ENCODE measurements around the gene PDE11A. TPM values are rescaled to one million over a fixed set of nuclear protein-coding genes. Genes with fewer than 3 reads are reported as not detected.

Gene PDE11A
- total and polyA plus RNA-seq, 2 donors from 2014 or later, result 0.58 to 0.82 TPM

DNA sequence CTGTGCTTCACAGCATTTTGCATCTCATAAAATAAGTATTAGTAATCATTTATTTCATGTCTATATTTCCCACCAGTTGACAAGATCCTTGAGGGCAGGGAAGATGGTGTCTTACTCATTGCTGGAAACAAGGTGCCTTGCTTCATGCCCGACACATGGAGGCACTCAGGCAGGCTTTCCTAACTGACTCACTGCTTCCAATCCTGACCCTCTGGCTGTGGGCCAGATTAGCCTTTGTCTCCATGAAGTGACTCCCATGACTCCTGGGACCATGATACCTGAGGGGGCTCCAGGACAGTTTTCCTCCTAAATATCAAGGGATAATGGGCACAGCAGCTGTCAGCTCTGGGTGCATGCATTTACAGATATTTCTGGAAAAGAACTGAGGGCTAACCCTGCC lies 405.0 kb downstream of the PDE11A start:
- DNase-seq (no peak), FAIRE-seq (no peak)
- no peak overlapping the region for H3K27ac ChIP-seq (ENCODE audit: low read depth in 2 of 2, low read length in 2 of 2)
- H3K9me3 ChIP-seq (ENCODE audit: control insufficient read depth in 2 of 3, insufficient read depth in 1 of 3, low read length in 3 of 3), result no peaks in the 10 kb centered on the region
- H3K9ac ChIP-seq (ENCODE audit: low read length in 3 of 3), result no peak overlapping the region
- TF ChIP-seq, protein P1, sequence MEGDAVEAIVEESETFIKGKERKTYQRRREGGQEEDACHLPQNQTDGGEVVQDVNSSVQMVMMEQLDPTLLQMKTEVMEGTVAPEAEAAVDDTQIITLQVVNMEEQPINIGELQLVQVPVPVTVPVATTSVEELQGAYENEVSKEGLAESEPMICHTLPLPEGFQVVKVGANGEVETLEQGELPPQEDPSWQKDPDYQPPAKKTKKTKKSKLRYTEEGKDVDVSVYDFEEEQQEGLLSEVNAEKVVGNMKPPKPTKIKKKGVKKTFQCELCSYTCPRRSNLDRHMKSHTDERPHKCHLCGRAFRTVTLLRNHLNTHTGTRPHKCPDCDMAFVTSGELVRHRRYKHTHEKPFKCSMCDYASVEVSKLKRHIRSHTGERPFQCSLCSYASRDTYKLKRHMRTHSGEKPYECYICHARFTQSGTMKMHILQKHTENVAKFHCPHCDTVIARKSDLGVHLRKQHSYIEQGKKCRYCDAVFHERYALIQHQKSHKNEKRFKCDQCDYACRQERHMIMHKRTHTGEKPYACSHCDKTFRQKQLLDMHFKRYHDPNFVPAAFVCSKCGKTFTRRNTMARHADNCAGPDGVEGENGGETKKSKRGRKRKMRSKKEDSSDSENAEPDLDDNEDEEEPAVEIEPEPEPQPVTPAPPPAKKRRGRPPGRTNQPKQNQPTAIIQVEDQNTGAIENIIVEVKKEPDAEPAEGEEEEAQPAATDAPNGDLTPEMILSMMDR (IDR thresholded peaks at IDR 0.05; ENCODE audit: borderline replicate concordance, extremely low read depth, insufficient read depth), result no peak
- no peak overlapping the region for H3K4me3 ChIP-seq (ENCODE audit: low read length in 3 of 3)
- peaks cover 0 to 16% (median 4%) of the 10 kb centered on the region in 3 donors for H3K4me1 ChIP-seq (ENCODE audit: control insufficient read depth in 2 of 3, insufficient read depth in 2 of 3, low read depth in 1 of 3, low read length in 3 of 3)
- H3K27me3 ChIP-seq (ENCODE audit: control insufficient read depth, insufficient read depth, low read length), result no peaks in the 10 kb centered on the region
- H3K36me3 ChIP-seq (ENCODE audit: control insufficient read depth in 2 of 3, insufficient read depth in 3 of 3, low read length in 3 of 3), result no peaks in the 10 kb centered on the region
- intact Hi-C loops (cut with DNase I), result no loop called here

DNA sequence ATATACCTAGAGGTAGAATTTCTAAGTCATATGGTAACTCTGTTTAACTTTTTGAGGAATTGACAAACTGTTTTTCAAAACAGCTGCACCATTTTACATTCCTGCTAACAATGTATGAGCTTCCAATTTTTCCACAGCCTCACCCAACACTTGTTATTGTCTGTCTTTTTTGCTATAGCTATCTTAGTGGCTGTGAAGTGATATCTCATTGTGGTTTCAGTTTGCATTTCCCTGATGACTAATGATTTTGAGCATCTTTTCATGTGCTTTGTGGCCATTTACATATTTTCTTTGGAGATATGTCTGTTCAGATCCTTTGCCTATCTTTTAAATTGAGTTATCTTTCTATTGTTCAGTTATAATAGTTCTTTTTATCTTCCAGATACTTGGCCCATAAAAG lies 406.2 kb downstream of the PDE11A start:
- no peaks in the 10 kb centered on the region for H3K27me3 ChIP-seq (ENCODE audit: control insufficient read depth, insufficient read depth, low read length)
- intact Hi-C loops (cut with DNase I), result no loop called here
- no peak overlapping the region for H3K9ac ChIP-seq (ENCODE audit: low read length in 3 of 3)
- no peak overlapping the region for H3K27ac ChIP-seq (ENCODE audit: low read depth in 2 of 2, low read length in 2 of 2)
- DNase-seq (no peak), FAIRE-seq (no peak)
- peaks cover 0 to 14% (median 4%) of the 10 kb centered on the region in 3 donors for H3K4me1 ChIP-seq (ENCODE audit: control insufficient read depth in 2 of 3, insufficient read depth in 2 of 3, low read depth in 1 of 3, low read length in 3 of 3)
- H3K9me3 ChIP-seq (ENCODE audit: control insufficient read depth in 2 of 3, insufficient read depth in 1 of 3, low read length in 3 of 3), result no peaks in the 10 kb centered on the region
- H3K4me3 ChIP-seq (ENCODE audit: low read length in 3 of 3), result no peak overlapping the region
- TF ChIP-seq, protein P1 (IDR thresholded peaks at IDR 0.05; ENCODE audit: borderline replicate concordance, extremely low read depth, insufficient read depth), result no peak
- no peaks in the 10 kb centered on the region for H3K36me3 ChIP-seq (ENCODE audit: control insufficient read depth in 2 of 3, insufficient read depth in 3 of 3, low read length in 3 of 3)

DNA sequence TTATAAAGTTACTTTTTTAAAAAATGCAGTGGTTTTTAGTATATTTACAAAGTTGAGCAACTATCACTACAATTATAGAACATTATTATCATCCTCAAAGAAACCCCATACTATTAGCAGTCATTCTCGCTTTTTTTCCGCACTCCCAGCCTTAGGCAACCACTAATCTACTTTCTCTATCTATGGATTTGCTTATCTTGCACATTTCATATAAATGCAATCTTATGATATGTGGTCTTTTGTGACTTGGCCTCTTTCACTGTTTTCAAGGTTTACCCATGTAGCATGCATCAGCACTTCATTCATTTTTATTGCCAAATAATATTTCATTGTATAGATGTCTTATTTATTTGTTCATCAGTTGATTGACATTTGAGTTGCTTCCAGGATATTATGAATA lies 406.6 kb downstream of the PDE11A start:
- Histone ChIP-seq H3K4me1 (ENCODE audit: control insufficient read depth in 2 of 3, insufficient read depth in 2 of 3, low read depth in 1 of 3, low read length in 3 of 3) (peaks cover 0 to 11% (median 4%) of the 10 kb centered on the region in 3 donors), H3K27me3 (ENCODE audit: control insufficient read depth, insufficient read depth, low read length) (no peaks in the 10 kb centered on the region), H3K27ac (ENCODE audit: low read depth in 2 of 2, low read length in 2 of 2) (no peak overlapping the region), H3K4me3 (ENCODE audit: low read length in 3 of 3) (no peak overlapping the region), H3K36me3 (ENCODE audit: control insufficient read depth in 2 of 3, insufficient read depth in 3 of 3, low read length in 3 of 3) (no peaks in the 10 kb centered on the region), H3K9ac (ENCODE audit: low read length in 3 of 3) (no peak overlapping the region), H3K9me3 (ENCODE audit: control insufficient read depth in 2 of 3, insufficient read depth in 1 of 3, low read length in 3 of 3) (no peaks in the 10 kb centered on the region)
- FAIRE-seq (peak; percentile 23), DNase-seq (no peak)
- TF ChIP-seq, protein P1 (IDR thresholded peaks at IDR 0.05; ENCODE audit: borderline replicate concordance, extremely low read depth, insufficient read depth), result no peak
- intact Hi-C loops (cut with DNase I), result no loop called here

DNA sequence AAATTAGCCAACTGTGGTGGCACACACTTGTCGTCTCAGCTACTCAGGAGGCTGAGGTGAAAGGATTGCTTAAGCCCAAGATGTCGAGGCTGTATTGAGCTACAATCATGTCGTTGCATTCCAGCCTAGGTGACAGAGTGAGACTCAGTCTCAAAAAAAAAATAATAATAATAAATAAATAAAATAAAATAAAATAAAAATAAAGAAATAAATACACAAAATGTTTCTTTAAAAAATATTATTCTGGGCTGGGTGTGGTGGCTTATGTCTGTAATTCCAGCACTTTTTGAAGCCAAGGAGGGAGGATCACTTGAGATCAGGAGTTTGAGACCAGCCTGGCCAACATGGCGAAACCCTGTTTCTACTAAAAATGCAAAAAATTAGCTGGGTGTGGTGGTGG lies 407.2 kb downstream of the PDE11A start:
- H3K9me3 ChIP-seq (ENCODE audit: control insufficient read depth in 2 of 3, insufficient read depth in 1 of 3, low read length in 3 of 3), result no peaks in the 10 kb centered on the region
- no peaks in the 10 kb centered on the region for H3K36me3 ChIP-seq (ENCODE audit: control insufficient read depth in 2 of 3, insufficient read depth in 3 of 3, low read length in 3 of 3)
- no peak for DNase-seq
- no peaks in the 10 kb centered on the region for H3K27me3 ChIP-seq (ENCODE audit: control insufficient read depth, insufficient read depth, low read length)
- TF ChIP-seq, protein P1 (IDR thresholded peaks at IDR 0.05; ENCODE audit: borderline replicate concordance, extremely low read depth, insufficient read depth), result no peak
- no peak for FAIRE-seq
- no peak overlapping the region for H3K27ac ChIP-seq (ENCODE audit: low read depth in 2 of 2, low read length in 2 of 2)
- peaks cover 0 to 7% (median 2%) of the 10 kb centered on the region in 3 donors for H3K4me1 ChIP-seq (ENCODE audit: control insufficient read depth in 2 of 3, insufficient read depth in 2 of 3, low read depth in 1 of 3, low read length in 3 of 3)
- intact Hi-C loops (cut with DNase I), result no loop called here
- no peak overlapping the region for H3K9ac ChIP-seq (ENCODE audit: low read length in 3 of 3)
- no peak overlapping the region for H3K4me3 ChIP-seq (ENCODE audit: low read length in 3 of 3)

Measured in kidney (tissue), 14 donors.